ENCODE data around the gene APBB2. TPM values are rescaled to one million over a fixed set of nuclear protein-coding genes. Genes with fewer than 3 reads are reported as not detected.
A peak's percentile ranks its signal among the peaks of the same experiment; 100 is the strongest.

The APBB2 gene
- total and polyA plus RNA-seq, 2 experiments from 2014 or later: 24.1 to 61.0 TPM

- H4K20me1 ChIP-seq (ENCODE audit: insufficient read depth): 0 out of 2 replicates have a peak, but pooled peaks cover 2% of the 10 kb centered on the region
- H3K9me3 ChIP-seq (ENCODE audit: low read depth): no peaks in the 10 kb centered on the region
- H3K79me2 ChIP-seq (ENCODE audit: insufficient read depth): peaks cover 95% of the 10 kb centered on the region
- no peaks in the 10 kb centered on the region for H3K9me2 ChIP-seq (ENCODE audit: insufficient read depth)
- TF ChIP-seq EZH2 (IDR thresholded peaks at IDR 0.05; ENCODE audit: insufficient read depth, poor library complexity, severe bottlenecking) (no peak), EZH2phosphoT487 (IDR thresholded peaks at IDR 0.05; ENCODE audit: insufficient read depth, low read depth) (no peak)
- H3K27me3 ChIP-seq (replicated peaks; ENCODE audit: insufficient read depth): no peaks in the 10 kb centered on the region
- WGBS, 2 experiments (ENCODE audit: low coverage in 1 of 2, low lambda C conversion rate in 2 of 2, missing lambda C conversion rate in 2 of 2): 64 to 67% methylated on average over 6 of the region's 6 CpGs
- no peak for DNase-seq
- H3K4me2 ChIP-seq (ENCODE audit: unreplicated experiment): peak overlapping the region; percentile 67
- H2AFZ ChIP-seq: no peak overlapping the region
- H3K4me1 ChIP-seq (ENCODE audit: insufficient read depth): peaks cover 74% of the 10 kb centered on the region
- in situ Hi-C loops (cut with MboI): no loop called here
- 0 out of 2 replicates have a peak overlapping the region, but pooled peaks have one; percentile 20 for H3K4me3 ChIP-seq
- peak overlapping the region; percentile 65; the same call in 1 of the 2 replicates for H3K9ac ChIP-seq
- peaks cover 62% of the 10 kb centered on the region for H3F3A ChIP-seq (ENCODE audit: insufficient read depth)
- no peaks in the 10 kb centered on the region for H3K36me3 ChIP-seq (ENCODE audit: low read depth)
- peak overlapping the region; percentile 81 for H3K27ac ChIP-seq
Observed at GRCh38 chr4:41203841-41204240, 10.5 kb downstream of the APBB2 start.

- Histone ChIP-seq H3K9me3 (ENCODE audit: low read depth) (no peaks in the 10 kb centered on the region), H3K79me2 (ENCODE audit: insufficient read depth) (peaks cover 100% of the 10 kb centered on the region), H3K27ac (peak overlapping the region; percentile 81), H3F3A (ENCODE audit: insufficient read depth) (peaks cover 56% of the 10 kb centered on the region), H3K27me3 (replicated peaks; ENCODE audit: insufficient read depth) (no peaks in the 10 kb centered on the region), H2AFZ (no peak overlapping the region), H3K4me2 (ENCODE audit: unreplicated experiment) (peak overlapping the region; percentile 67), H3K4me1 (ENCODE audit: insufficient read depth) (peaks cover 65% of the 10 kb centered on the region), H4K20me1 (ENCODE audit: insufficient read depth) (0 out of 2 replicates have a peak, but pooled peaks cover 2% of the 10 kb centered on the region), H3K9ac (peak overlapping the region; percentile 65), H3K36me3 (ENCODE audit: low read depth) (no peaks in the 10 kb centered on the region), H3K4me3 (peak overlapping the region; percentile 20), H3K9me2 (ENCODE audit: insufficient read depth) (no peaks in the 10 kb centered on the region)
- no peak for TF ChIP-seq EZH2 (IDR thresholded peaks at IDR 0.05; ENCODE audit: insufficient read depth, poor library complexity, severe bottlenecking)
- no peak for TF ChIP-seq EZH2phosphoT487 (IDR thresholded peaks at IDR 0.05; ENCODE audit: insufficient read depth, low read depth)
- 18% methylated on average over 4 of the region's 4 CpGs for WGBS, 2 experiments (ENCODE audit: low coverage in 1 of 2, low lambda C conversion rate in 2 of 2, missing lambda C conversion rate in 2 of 2)
- peak; percentile 65 for DNase-seq
- in situ Hi-C loops (cut with MboI): no loop called here
Observed at GRCh38 chr4:41202820-41203568, 11.3 kb downstream of the APBB2 start.

DNA sequence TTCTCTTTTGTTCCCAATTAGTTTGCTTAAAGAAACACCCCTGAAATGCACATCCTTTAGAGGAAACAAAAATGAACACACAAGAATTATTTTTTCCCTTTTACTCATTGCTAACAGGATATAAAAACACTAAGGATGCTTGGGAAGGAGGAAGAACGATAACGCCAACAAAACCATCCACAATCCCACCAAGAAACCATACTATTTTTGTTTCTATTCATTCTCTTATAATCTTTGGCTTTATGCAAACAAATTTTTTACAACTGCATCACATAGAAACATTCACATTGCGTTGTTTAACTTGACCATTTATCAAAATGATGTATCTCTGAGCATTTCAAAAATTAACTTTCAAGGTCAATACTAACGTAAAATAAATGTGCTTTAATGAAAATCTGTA is 12.0 kb downstream of the APBB2 start:
- no peaks in the 10 kb centered on the region for H3K9me3 ChIP-seq (ENCODE audit: low read depth)
- 0 out of 2 replicates have a peak, but pooled peaks cover 2% of the 10 kb centered on the region for H4K20me1 ChIP-seq (ENCODE audit: insufficient read depth)
- peak overlapping the region; percentile 20; the same call in 1 of the 2 replicates for H3K4me3 ChIP-seq
- no peak for DNase-seq
- no peaks in the 10 kb centered on the region for H3K9me2 ChIP-seq (ENCODE audit: insufficient read depth)
- peak overlapping the region; percentile 81 for H3K27ac ChIP-seq
- H3K36me3 ChIP-seq (ENCODE audit: low read depth): no peaks in the 10 kb centered on the region
- H3K27me3 ChIP-seq (replicated peaks; ENCODE audit: insufficient read depth): no peaks in the 10 kb centered on the region
- TF ChIP-seq EZH2phosphoT487 (IDR thresholded peaks at IDR 0.05; ENCODE audit: insufficient read depth, low read depth): no peak
- TF ChIP-seq EZH2 (IDR thresholded peaks at IDR 0.05; ENCODE audit: insufficient read depth, poor library complexity, severe bottlenecking): no peak
- H2AFZ ChIP-seq: no peak overlapping the region
- H3K79me2 ChIP-seq (ENCODE audit: insufficient read depth): peaks cover 100% of the 10 kb centered on the region
- H3K4me2 ChIP-seq (ENCODE audit: unreplicated experiment): peak overlapping the region; percentile 67
- in situ Hi-C loops (cut with MboI): no loop called here
- H3K9ac ChIP-seq: peak overlapping the region; percentile 65; the same call in 1 of the 2 replicates
- H3K4me1 ChIP-seq (ENCODE audit: insufficient read depth): peaks cover 61% of the 10 kb centered on the region
- 92 to 95% methylated on average over 4 of the region's 4 CpGs for WGBS, 2 experiments (ENCODE audit: low coverage in 1 of 2, low lambda C conversion rate in 2 of 2, missing lambda C conversion rate in 2 of 2)
- peaks cover 49% of the 10 kb centered on the region for H3F3A ChIP-seq (ENCODE audit: insufficient read depth)

DNA sequence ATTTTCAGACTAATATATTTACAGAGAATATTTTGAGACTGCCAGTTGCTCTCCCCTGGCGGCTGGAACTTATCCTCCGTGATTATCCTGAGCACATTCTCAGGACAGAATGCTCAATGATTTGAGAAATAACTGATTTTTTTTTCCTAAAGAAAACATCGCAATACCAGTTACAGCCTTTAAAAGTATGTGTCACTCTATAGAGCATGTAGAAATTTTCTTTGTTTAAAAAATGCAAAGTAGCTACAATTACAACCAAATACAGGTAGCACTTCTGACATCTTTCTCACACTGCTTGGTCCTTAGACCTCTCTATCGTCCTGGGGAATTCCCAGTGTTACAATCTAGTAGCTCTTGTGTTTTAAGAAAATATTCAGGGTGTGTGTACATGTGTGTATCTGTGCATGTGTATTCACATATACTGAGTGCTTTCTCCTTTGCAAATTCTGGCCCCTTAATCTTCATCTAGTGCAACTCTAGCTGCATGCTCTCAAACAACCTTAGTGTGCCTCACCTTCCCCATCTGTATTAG is 13.8 kb downstream of the APBB2 start:
- Histone ChIP-seq H3K4me2 (ENCODE audit: unreplicated experiment) (no peak overlapping the region), H3K4me3 (no peak overlapping the region), H3K27ac (no peak overlapping the region), H4K20me1 (ENCODE audit: insufficient read depth) (0 out of 2 replicates have a peak, but pooled peaks cover 2% of the 10 kb centered on the region), H3K79me2 (ENCODE audit: insufficient read depth) (peaks cover 98% of the 10 kb centered on the region), H3K9me3 (ENCODE audit: low read depth) (no peaks in the 10 kb centered on the region), H3K9ac (no peak overlapping the region), H3K36me3 (ENCODE audit: low read depth) (no peaks in the 10 kb centered on the region), H2AFZ (no peak overlapping the region), H3K27me3 (replicated peaks; ENCODE audit: insufficient read depth) (no peaks in the 10 kb centered on the region), H3K4me1 (ENCODE audit: insufficient read depth) (peaks cover 60% of the 10 kb centered on the region), H3K9me2 (ENCODE audit: insufficient read depth) (no peaks in the 10 kb centered on the region), H3F3A (ENCODE audit: insufficient read depth) (peaks cover 45% of the 10 kb centered on the region)
- 86 to 88% methylated on average over 4 of the region's 4 CpGs for WGBS, 2 experiments (ENCODE audit: low coverage in 1 of 2, low lambda C conversion rate in 2 of 2, missing lambda C conversion rate in 2 of 2)
- no peak for TF ChIP-seq EZH2 (IDR thresholded peaks at IDR 0.05; ENCODE audit: insufficient read depth, poor library complexity, severe bottlenecking)
- TF ChIP-seq EZH2phosphoT487 (IDR thresholded peaks at IDR 0.05; ENCODE audit: insufficient read depth, low read depth): no peak
- DNase-seq: no peak
- in situ Hi-C loops (cut with MboI): no loop called here
